Measurements from ENCODE around the gene ANAPC7.

The ANAPC7 gene

DNA sequence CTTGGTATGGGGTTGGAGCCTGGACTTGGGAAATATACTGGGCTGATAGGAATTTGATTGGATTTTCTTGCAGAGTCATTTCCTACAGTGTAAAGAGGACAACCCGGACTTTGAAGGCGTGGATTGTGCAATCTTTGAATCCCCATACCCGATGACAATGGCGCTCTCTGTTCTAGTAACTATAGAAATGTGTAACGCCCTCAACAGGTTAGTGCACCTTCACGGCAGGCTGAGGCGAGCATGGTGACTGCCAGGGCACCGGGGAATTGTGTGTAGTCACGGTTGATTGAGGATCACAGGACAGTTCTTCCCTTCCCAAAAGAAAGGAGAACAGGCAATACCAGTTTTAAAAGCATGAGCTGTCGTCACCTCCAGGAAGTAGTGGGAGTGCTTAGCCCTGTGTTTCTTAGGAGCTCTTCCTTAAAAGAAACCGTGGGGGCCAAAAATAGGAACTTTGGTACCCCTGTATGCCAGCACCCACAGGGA lies 58.3 kb downstream of the ANAPC7 start:
- DNase-seq, result no peak
- no peaks in the 10 kb centered on the region for H3K27me3 ChIP-seq (ENCODE audit: insufficient read depth, low read depth, severe bottlenecking)
- TF ChIP-seq, protein P1, sequence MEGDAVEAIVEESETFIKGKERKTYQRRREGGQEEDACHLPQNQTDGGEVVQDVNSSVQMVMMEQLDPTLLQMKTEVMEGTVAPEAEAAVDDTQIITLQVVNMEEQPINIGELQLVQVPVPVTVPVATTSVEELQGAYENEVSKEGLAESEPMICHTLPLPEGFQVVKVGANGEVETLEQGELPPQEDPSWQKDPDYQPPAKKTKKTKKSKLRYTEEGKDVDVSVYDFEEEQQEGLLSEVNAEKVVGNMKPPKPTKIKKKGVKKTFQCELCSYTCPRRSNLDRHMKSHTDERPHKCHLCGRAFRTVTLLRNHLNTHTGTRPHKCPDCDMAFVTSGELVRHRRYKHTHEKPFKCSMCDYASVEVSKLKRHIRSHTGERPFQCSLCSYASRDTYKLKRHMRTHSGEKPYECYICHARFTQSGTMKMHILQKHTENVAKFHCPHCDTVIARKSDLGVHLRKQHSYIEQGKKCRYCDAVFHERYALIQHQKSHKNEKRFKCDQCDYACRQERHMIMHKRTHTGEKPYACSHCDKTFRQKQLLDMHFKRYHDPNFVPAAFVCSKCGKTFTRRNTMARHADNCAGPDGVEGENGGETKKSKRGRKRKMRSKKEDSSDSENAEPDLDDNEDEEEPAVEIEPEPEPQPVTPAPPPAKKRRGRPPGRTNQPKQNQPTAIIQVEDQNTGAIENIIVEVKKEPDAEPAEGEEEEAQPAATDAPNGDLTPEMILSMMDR (IDR thresholded peaks at IDR 0.05; ENCODE audit: low read depth, low read length), result no peak
- H3K9me3 ChIP-seq (ENCODE audit: severe bottlenecking), result no peaks in the 10 kb centered on the region
- no peak overlapping the region for H3K4me3 ChIP-seq (ENCODE audit: low read depth, low read length)
- H3K27ac ChIP-seq, result no peak overlapping the region
- H3K36me3 ChIP-seq, result peaks cover 97% of the 10 kb centered on the region

DNA sequence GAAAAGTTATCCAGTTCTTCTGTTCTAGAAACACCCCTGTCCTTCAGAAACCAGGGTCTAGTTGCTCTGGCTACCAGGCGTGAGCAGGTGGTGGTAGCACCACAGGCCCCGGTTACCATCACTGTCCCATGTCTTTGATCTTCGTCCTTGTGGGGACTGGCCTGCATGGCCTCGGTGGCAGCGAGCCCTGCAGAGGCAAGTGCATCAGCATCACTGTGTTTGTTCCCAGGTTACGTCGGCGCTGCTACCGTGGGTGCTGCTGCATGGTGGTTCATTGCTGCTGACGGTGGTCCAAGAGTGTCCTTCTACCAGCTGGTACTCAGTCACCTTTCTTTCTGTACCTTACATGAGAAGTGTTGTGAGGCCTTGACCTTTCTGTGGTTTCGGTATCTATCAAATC lies 58.9 kb downstream of the ANAPC7 start:
- H3K36me3 ChIP-seq, result peaks cover 97% of the 10 kb centered on the region
- H3K27ac ChIP-seq, result no peak overlapping the region
- no peak overlapping the region for H3K4me3 ChIP-seq (ENCODE audit: low read depth, low read length)
- no peaks in the 10 kb centered on the region for H3K27me3 ChIP-seq (ENCODE audit: insufficient read depth, low read depth, severe bottlenecking)
- no peak for DNase-seq
- TF ChIP-seq, protein P1 (IDR thresholded peaks at IDR 0.05; ENCODE audit: low read depth, low read length), result no peak
- no peaks in the 10 kb centered on the region for H3K9me3 ChIP-seq (ENCODE audit: severe bottlenecking)

DNA sequence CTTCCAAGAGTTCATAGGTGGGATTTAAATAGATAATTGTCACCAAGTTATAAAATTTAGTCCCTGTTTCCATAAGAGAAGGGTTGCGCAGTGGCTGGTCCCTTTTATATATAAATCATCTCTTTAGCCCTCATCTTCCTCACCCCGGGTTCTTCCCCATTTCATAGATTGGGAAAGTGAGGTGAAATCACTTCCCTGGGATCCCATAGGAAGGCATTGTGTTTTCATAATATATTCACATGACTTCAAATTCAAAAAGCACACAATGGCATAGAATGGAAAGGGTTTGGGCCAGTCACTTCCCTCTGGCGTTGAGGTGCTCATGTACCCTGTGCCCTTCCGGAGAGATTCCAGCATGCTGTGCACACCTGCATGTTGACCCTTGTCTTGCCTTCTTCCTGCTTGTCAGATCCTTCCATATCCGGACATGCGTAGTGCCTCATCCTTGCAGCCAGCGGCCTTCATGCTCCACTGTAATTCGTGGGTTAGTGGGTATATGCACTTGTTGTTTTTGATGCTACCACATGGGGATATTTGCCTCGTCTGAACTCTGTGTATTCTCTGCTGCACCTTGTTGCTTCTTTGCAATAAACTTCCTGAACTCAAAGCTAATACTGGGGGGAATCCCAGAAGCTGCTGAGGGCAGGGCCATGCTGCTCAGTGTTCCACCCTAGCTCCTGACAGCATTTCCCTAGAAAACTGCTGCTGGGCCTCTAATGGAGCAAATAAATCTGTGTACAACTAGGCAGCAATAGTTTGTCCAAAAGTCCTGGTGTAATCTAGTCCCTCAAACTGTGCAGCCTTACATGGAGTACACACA lies 59.6 kb downstream of the ANAPC7 start:
- no peaks in the 10 kb centered on the region for H3K9me3 ChIP-seq (ENCODE audit: severe bottlenecking)
- H3K27me3 ChIP-seq (ENCODE audit: insufficient read depth, low read depth, severe bottlenecking), result no peaks in the 10 kb centered on the region
- peaks cover 97% of the 10 kb centered on the region for H3K36me3 ChIP-seq
- TF ChIP-seq, protein P1 (IDR thresholded peaks at IDR 0.05; ENCODE audit: low read depth, low read length), result no peak
- DNase-seq, result no peak
- peak overlapping the region; percentile 89 for H3K27ac ChIP-seq
- H3K4me3 ChIP-seq (ENCODE audit: low read depth, low read length), result no peak overlapping the region

DNA sequence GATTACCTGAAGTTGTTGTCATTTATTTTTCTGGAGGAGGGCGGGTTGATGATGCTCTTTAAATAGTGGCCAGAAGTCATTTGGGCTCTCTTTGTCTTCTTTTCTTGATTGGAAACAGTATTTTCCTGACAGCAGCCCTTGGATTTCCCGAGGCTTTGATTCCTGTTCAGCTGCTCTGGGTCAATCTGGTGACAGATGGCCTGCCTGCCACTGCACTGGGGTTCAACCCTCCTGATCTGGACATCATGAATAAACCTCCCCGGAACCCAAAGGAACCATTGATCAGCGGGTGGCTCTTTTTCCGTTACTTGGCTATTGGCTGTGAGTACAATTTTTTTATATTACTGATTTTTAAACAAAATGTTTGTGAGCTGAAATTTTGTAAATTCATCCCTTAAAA lies 60.4 kb downstream of the ANAPC7 start:
- Histone ChIP-seq H3K9me3 (ENCODE audit: severe bottlenecking) (no peaks in the 10 kb centered on the region), H3K36me3 (peaks cover 97% of the 10 kb centered on the region), H3K4me3 (ENCODE audit: low read depth, low read length) (no peak overlapping the region), H3K27me3 (ENCODE audit: insufficient read depth, low read depth, severe bottlenecking) (no peaks in the 10 kb centered on the region), H3K27ac (peak overlapping the region; percentile 89)
- DNase-seq, result peak; percentile 79
- TF ChIP-seq, protein P1 (IDR thresholded peaks at IDR 0.05; ENCODE audit: low read depth, low read length), result no peak

DNA sequence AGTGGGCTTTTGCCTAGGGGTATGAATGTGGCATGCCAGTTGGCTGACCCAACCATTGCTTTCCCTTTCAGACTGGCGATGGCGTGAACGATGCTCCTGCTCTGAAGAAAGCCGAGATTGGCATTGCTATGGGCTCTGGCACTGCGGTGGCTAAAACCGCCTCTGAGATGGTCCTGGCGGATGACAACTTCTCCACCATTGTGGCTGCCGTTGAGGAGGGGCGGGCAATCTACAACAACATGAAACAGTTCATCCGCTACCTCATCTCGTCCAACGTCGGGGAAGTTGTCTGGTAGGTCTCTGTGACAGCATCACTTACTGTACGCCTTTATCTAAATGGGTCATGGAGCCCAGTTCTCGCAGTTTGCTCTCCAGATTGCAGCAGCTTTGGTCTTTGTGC lies 61.4 kb downstream of the ANAPC7 start:
- H3K4me3 ChIP-seq (ENCODE audit: low read depth, low read length), result no peak overlapping the region
- TF ChIP-seq, protein P1 (IDR thresholded peaks at IDR 0.05; ENCODE audit: low read depth, low read length), result no peak
- no peak for DNase-seq
- no peaks in the 10 kb centered on the region for H3K27me3 ChIP-seq (ENCODE audit: insufficient read depth, low read depth, severe bottlenecking)
- H3K9me3 ChIP-seq (ENCODE audit: severe bottlenecking), result no peaks in the 10 kb centered on the region
- peaks cover 97% of the 10 kb centered on the region for H3K36me3 ChIP-seq
- H3K27ac ChIP-seq, result peak overlapping the region; percentile 89

All from WERI-Rb-1 (cell line).